ENCODE measurements around the gene HMG20A. TPM values are rescaled to one million over a fixed set of nuclear protein-coding genes. Genes with fewer than 3 reads are reported as not detected.

HMG20A gene
- total and polyA plus RNA-seq, 10 of the 15 experiments (the other 5 are each of a cell fraction or from before 2014, with no cell fraction given) = 30.0 to 98.7 (median 46.8) TPM

DNA sequence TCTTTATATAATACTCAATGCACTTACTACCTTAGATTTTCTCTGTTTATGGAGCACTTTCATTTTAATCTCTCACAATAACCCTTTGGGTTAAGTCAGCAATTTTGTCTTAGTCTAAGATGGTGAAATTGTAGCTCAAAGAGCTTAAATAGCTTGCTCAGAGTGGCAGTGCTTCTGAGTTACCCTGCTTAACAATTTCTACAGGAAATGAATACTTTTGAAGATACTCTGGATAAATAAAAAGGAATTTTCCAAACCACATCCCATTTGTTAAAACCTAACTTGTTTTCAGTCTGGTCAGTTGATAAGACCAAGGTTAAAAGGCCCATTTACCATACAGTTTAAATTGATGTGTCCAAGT lies 37.2 kb downstream of the HMG20A start:
- Histone ChIP-seq H3K79me2 (ENCODE audit: control insufficient read depth, insufficient read depth, low read length) (no peaks in the 10 kb centered on the region; the same call in 1 of the 2 replicates), H3K27ac (ENCODE audit: control insufficient read depth, insufficient read depth) (no peak overlapping the region), H3K36me3 (ENCODE audit: control insufficient read depth in 2 of 2, insufficient read depth in 2 of 2, low read length in 1 of 2) (peaks cover 1 to 9% of the 10 kb centered on the region in 2 experiments; a peak in 3 of 4 replicates), H3K27me3 (replicated peaks in 1 of 2; ENCODE audit: control insufficient read depth in 2 of 2, insufficient read depth in 2 of 2, low read length in 1 of 2) (no peaks in the 10 kb centered on the region), H3K4me1 (ENCODE audit: control insufficient read depth, insufficient read depth, low read length) (peaks cover 10% of the 10 kb centered on the region), H3K4me3 (no peak overlapping the region), H4K20me1 (ENCODE audit: control insufficient read depth, insufficient read depth) (no peaks in the 10 kb centered on the region), H3K4me2 (ENCODE audit: control insufficient read depth, insufficient read depth) (no peak overlapping the region), H3K9ac (ENCODE audit: control insufficient read depth, insufficient read depth, low read length) (no peak overlapping the region), H2AFZ (ENCODE audit: control insufficient read depth, low read depth, low read length) (no peak overlapping the region), H3K9me3 (replicated peaks; ENCODE audit: control insufficient read depth, insufficient read depth, low read length) (no peaks in the 10 kb centered on the region)
- ChIA-PET POLR2A (no interaction called here), SMC1A (ENCODE audit: uncharacterized antibody, unreplicated experiment) (interaction anchor here (0.9 to 1.8 kb wide), 5 partner anchors 12 to 271 kb away, joined by 3 to 9 read pairs (median 4); no protein-coding TSS in a partner anchor), RAD21 (ENCODE audit: unreplicated experiment) (interaction anchor here (1.0 to 1.4 kb wide), 2 partner anchors 37 to 85 kb away, joined by 3 to 4 read pairs; no protein-coding TSS in a partner anchor), CTCF (interaction anchor here (0.9 to 1.4 kb wide), 3 partner anchors 13 to 271 kb away, joined by 3 read pairs; no protein-coding TSS in a partner anchor)
- no peak for TF ChIP-seq RBBP5 (conservative IDR thresholded peaks at IDR 0.05)
- no peak for TF ChIP-seq CHD4 (IDR thresholded peaks at IDR 0.05)
- TF ChIP-seq, protein P1, sequence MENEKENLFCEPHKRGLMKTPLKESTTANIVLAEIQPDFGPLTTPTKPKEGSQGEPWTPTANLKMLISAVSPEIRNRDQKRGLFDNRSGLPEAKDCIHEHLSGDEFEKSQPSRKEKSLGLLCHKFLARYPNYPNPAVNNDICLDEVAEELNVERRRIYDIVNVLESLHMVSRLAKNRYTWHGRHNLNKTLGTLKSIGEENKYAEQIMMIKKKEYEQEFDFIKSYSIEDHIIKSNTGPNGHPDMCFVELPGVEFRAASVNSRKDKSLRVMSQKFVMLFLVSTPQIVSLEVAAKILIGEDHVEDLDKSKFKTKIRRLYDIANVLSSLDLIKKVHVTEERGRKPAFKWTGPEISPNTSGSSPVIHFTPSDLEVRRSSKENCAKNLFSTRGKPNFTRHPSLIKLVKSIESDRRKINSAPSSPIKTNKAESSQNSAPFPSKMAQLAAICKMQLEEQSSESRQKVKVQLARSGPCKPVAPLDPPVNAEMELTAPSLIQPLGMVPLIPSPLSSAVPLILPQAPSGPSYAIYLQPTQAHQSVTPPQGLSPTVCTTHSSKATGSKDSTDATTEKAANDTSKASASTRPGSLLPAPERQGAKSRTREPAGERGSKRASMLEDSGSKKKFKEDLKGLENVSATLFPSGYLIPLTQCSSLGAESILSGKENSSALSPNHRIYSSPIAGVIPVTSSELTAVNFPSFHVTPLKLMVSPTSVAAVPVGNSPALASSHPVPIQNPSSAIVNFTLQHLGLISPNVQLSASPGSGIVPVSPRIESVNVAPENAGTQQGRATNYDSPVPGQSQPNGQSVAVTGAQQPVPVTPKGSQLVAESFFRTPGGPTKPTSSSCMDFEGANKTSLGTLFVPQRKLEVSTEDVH (IDR thresholded peaks at IDR 0.05; ENCODE audit: low read depth, partially characterized antibody) = no peak
- TF ChIP-seq TARDBP (IDR thresholded peaks at IDR 0.05; ENCODE audit: borderline replicate concordance) = no peak
- ATAC-seq = no peak
- intact Hi-C loops (cut with micrococcal nuclease; ENCODE audit: unreplicated experiment) = no loop called here
- in situ Hi-C loops (cut with MboI) = no loop called here
- FAIRE-seq = no peak
- no peak for DNase-seq (ENCODE audit: low read depth, low spot score)
- BruUV-seq (replicated peaks) = no TSS peak

DNA sequence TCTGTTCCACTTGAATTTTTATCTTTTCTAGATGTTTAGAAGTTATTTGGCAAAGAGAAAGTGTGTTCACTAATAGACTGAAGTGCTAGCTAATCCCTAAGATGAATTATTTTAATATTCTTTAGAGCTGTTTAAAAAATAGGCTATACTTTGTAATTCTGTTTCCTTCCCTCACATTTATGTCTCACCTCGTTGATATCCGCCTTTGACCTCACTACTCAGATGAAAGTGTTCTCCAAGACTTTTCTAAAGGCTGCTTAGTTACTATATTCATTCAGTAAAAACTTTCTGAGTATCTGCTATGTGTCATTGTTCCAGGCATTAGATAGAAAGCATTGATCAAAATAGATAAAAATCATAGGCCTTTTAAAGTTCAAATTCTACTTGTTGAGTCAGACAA lies 38.3 kb downstream of the HMG20A start:
- ChIA-PET POLR2A (no interaction called here), CTCF (interaction anchor here (1.1 to 1.4 kb wide), 2 partner anchors 38 to 272 kb away, joined by 3 read pairs; no protein-coding TSS in a partner anchor), SMC1A (ENCODE audit: uncharacterized antibody, unreplicated experiment) (interaction anchor here (0.8 to 1.8 kb wide), 4 partner anchors 18 to 272 kb away, joined by 3 to 9 read pairs (median 5); no protein-coding TSS in a partner anchor), RAD21 (ENCODE audit: unreplicated experiment) (interaction anchor here (1.0 kb wide), 1 partner anchor 268 kb away, joined by 3 read pairs; no protein-coding TSS in a partner anchor)
- Histone ChIP-seq H3K9ac (ENCODE audit: control insufficient read depth, insufficient read depth, low read length) (no peak overlapping the region), H3K27me3 (replicated peaks in 1 of 2; ENCODE audit: control insufficient read depth in 2 of 2, insufficient read depth in 2 of 2, low read length in 1 of 2) (no peaks in the 10 kb centered on the region), H4K20me1 (ENCODE audit: control insufficient read depth, insufficient read depth) (no peaks in the 10 kb centered on the region), H3K27ac (ENCODE audit: control insufficient read depth, insufficient read depth) (no peak overlapping the region), H3K79me2 (ENCODE audit: control insufficient read depth, insufficient read depth, low read length) (no peaks in the 10 kb centered on the region; the same call in 1 of the 2 replicates), H3K9me3 (replicated peaks; ENCODE audit: control insufficient read depth, insufficient read depth, low read length) (no peaks in the 10 kb centered on the region), H2AFZ (ENCODE audit: control insufficient read depth, low read depth, low read length) (no peak overlapping the region), H3K4me3 (no peak overlapping the region), H3K4me2 (ENCODE audit: control insufficient read depth, insufficient read depth) (no peak overlapping the region), H3K4me1 (ENCODE audit: control insufficient read depth, insufficient read depth, low read length) (peaks cover 10% of the 10 kb centered on the region), H3K36me3 (ENCODE audit: control insufficient read depth in 2 of 2, insufficient read depth in 2 of 2, low read length in 1 of 2) (peaks cover 1 to 9% of the 10 kb centered on the region in 2 experiments; a peak in 3 of 4 replicates)
- DNase-seq (ENCODE audit: low read depth, low spot score) = no peak
- intact Hi-C loops (cut with micrococcal nuclease; ENCODE audit: unreplicated experiment) = no loop called here
- no TSS peak for BruUV-seq (replicated peaks)
- no peak for FAIRE-seq
- in situ Hi-C loops (cut with MboI) = no loop called here
- WGBS (ENCODE audit: insufficient coverage, insufficient replicate concordance, low lambda C conversion rate, missing lambda C conversion rate) = 94% methylated on average over 2 of the region's 2 CpGs
- no peak for ATAC-seq
- no peak for TF ChIP-seq HCFC1 (IDR thresholded peaks at IDR 0.05; ENCODE audit: low read length)
- TF ChIP-seq CBX5 (IDR thresholded peaks at IDR 0.05; ENCODE audit: low read depth) = no peak
